HG02642 (cell line): ENCODE data around the gene HAUS2.
"Not testable (repeated sequence)": the region's sequence is repeated elsewhere in the genome, so short reads cannot be mapped to it uniquely, and the experiment has no call there.

Source experiments
- ATAC-seq: cut with Tn5 transposase; IDR thresholded peaks from one replicate; pipeline ENCODE4 v1.9.1; 2021; ENCODE audit warnings: mild to moderate bottlenecking; ENCODE audit not compliant: unreplicated experiment, poor library complexity

HAUS2 gene

GRCh38 chr15:42575188-42576039 lies 26.8 kb downstream of the HAUS2 start, which contains the start of gene STARD9:
Gene STARD9 (plus strand): TSS chr15:42575606. CDS start chr15:42575716, 110 bp downstream.
- peak; percentile 92 for ATAC-seq

- no peak for ATAC-seq
Measured at GRCh38 chr15:42576040-42576594, 27.5 kb downstream of the HAUS2 start.

- ATAC-seq: no peak
Measured at GRCh38 chr15:42576776-42577175, 28.1 kb downstream of the HAUS2 start.

- no peak for ATAC-seq
Measured at GRCh38 chr15:42577514-42578031, 28.9 kb downstream of the HAUS2 start.

- no peak for ATAC-seq
Measured at GRCh38 chr15:42578984-42579537, 30.4 kb downstream of the HAUS2 start.

GRCh38 chr15:42581272-42581730 lies 32.7 kb downstream of the HAUS2 start:
- peak; percentile 85 for ATAC-seq

- no peak for ATAC-seq
Measured at GRCh38 chr15:42582569-42583375, 34.1 kb downstream of the HAUS2 start.

GRCh38 chr15:42584031-42584765 lies 35.6 kb downstream of the HAUS2 start:
- ATAC-seq: no peak

GRCh38 chr15:42590619-42591237 lies 42.1 kb downstream of the HAUS2 start:
- no peak for ATAC-seq

GRCh38 chr15:42591238-42591934 lies 42.7 kb downstream of the HAUS2 start:
- ATAC-seq: no peak

- no peak for ATAC-seq
Measured at GRCh38 chr15:42592716-42593115, 44.1 kb downstream of the HAUS2 start.

GRCh38 chr15:42593143-42593542 lies 44.5 kb downstream of the HAUS2 start:
- no peak for ATAC-seq

GRCh38 chr15:42594095-42594494 lies 45.5 kb downstream of the HAUS2 start:
- no peak for ATAC-seq

GRCh38 chr15:42595626-42596240 lies 47.1 kb downstream of the HAUS2 start:
- no peak for ATAC-seq

- not testable (repeated sequence) for ATAC-seq
Measured at GRCh38 chr15:42601316-42601715, 52.7 kb downstream of the HAUS2 start.

- ATAC-seq: no peak
Measured at GRCh38 chr15:42602501-42602900, 53.9 kb downstream of the HAUS2 start.

- ATAC-seq: no peak
Measured at GRCh38 chr15:42603978-42604377, 55.3 kb downstream of the HAUS2 start.
